LNCAP (cell line): Measurements from ENCODE around the gene KIF1A.

Experiments used
- CTCF ChIP-seq: fragments of 450-650 bp; IDR thresholded peaks from 2 replicates; pipeline ENCODE4 v1.5.1; 2017; ENCODE audit warnings: mild to moderate bottlenecking

KIF1A gene

DNA sequence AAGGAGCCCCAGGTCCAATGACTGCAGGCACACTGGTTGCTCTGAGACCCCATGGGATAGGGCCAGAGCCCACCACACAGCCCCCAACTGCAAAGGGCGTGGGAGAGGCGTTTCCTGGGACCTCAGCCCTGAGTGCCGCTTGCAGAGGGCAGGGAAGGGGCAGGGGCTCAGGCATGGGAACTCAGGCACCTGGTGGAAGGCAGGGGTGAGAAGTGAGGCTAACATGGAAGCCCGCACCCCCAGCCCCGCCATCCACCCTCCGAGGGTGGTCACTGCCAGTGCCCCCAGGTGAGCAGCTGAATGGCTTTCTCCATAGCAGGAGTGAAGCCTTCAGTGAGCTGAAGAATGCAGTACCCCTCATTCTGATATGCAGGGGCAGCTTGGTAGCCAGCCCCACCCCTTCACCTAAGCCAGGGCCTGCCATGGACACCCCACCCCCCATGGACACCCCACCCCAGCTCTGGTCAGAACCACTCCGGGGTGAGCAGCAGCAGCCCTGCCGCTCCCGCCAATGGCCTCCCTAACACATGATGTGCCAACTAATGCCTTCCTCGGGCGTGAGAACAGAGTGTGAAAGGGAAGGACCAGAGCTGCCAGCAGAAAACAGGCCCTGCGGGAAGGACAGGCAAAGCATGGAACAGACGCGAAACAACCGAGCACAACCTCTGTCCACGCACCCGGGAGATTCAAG, 6.6 kb downstream of the KIF1A start:
- TF ChIP-seq CTCF: no peak

DNA sequence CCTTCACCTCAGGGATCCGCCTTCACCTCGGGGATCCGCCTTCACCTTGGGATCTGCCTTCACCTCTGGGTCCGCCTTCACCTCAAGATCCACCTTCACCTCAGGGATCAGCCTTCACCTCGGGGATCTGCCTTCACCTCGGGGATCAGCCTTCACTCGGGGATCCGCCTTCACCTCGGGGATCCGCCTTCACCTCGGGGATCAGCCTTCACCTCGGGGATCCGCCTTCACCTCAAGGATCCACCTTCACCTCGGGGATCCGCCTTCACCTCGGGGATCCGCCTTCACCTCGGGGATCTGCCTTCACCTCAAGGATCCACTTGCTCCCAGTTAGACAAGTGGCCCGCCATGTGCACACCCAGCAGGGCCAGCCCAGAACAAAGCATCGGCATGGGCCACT, 7.3 kb downstream of the KIF1A start:
- no peak for TF ChIP-seq CTCF

DNA sequence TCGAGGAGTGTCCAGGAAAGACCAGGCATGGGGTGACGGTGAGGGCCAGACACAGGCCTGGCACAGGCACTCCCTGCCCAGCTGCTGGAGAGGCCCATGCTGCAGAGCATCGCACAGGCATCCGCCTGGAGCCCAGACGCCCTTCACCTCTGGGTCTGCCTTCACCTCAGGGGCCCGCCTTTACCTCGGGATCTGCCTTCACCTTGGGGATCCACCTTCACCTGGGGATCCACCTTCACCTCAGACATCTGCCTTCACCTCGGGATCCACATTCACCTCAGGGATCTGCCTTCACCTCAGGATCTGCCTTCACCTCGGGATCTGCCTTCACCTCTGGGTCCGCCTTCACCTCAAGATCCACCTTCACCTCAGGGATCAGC, 7.7 kb downstream of the KIF1A start:
- TF ChIP-seq CTCF: no peak

DNA sequence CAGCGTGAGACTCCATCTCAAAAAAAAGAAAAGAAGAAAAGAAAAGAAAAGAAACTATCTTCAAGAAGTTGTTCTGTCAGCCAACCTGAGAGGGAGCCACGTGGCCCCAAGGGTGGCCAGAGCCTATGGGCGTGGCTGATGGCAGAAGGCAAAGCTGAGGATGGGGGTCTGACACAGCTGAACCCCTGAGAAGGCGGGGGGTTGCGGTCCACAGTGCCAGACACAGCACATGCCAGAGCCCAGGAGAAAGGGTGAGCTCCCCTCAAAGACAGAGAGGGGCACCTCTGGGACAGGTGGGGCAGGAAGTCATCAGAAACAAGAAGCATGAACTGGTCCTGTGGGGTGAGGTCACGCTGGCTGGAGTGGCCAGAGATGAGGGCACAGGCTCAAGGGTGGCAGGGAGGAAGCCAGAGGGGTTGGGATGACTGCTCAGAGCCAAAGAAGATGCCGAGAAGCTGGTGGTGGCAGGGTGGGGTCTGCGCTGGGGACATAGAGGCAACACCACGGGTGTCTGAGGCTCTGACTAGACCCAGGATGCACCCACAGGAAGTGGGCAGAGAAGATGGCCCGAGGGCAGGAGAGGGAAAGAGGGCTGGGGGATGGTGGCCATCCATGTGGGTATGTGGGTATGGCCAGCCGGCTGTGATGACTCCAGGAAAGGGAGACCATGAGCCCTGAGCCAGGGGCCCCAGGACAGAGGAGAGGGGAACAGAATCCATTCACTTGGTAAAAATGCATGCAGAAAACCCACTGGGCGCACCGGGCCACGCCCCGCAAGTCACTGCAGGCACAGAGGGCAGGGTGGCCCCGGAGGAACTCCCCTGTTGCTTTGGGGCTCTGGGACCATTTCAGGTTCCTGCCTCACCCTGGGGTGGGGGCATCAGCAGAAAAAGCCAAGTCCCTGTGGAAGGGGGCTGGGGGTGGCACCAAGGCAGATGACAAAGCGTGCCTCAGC, 8.4 kb downstream of the KIF1A start:
- TF ChIP-seq CTCF: no peak

DNA sequence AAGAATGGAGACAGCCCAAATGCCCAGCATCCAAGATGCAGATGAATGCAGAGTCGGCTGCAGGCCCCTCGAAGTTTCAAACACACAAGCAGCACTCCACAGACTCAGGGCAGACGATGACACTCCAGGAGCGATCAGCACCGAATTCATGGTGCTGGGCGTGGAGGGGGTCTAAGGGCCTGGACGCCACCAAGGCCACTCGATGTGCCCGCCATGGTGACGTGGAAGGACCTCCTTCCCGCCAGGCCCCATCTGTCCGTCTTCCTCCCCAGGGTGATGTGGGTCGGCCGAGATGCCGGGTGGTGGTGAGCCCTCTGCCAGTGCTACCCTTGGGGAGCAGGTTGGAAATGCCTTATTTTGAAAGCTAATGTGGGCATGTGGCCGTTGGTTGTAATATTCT, 9.4 kb downstream of the KIF1A start:
- no peak for TF ChIP-seq CTCF

GRCh38 chr2:240810199-240810598, 9.8 kb downstream of the KIF1A start:
- TF ChIP-seq CTCF: peak; percentile 19; the same call in 1 of the 2 replicates

- TF ChIP-seq CTCF: no peak
These were observed 10.7 kb downstream of the KIF1A start for GRCh38 chr2:240809276-240809675.
